Measurements from ENCODE around the gene ATRNL1.

DNA sequence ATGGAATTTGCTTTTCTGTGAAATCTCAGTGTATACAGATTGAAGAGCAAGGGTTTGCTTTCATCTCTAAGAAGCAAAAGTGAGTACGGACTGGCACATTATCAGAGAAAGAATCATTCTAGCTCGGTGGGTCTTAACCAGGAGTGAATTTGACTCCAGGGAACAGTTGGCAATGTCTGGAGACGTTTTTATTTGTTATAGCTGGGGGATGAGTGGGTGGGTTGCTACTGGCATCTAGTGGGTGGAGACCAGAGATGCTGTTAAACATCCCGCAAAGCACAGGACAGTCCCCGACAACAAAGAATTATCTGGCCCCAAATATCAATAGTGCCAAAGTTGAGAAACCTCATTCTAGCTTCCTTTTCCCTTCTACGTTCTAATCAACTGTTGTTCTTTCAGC, 43.8 kb upstream of the ATRNL1 start:
- TF ChIP-seq EZH2 (optimal IDR thresholded peaks at IDR 0.05; ENCODE audit: low read depth, low read length), result no peak
- TF ChIP-seq, protein P1, sequence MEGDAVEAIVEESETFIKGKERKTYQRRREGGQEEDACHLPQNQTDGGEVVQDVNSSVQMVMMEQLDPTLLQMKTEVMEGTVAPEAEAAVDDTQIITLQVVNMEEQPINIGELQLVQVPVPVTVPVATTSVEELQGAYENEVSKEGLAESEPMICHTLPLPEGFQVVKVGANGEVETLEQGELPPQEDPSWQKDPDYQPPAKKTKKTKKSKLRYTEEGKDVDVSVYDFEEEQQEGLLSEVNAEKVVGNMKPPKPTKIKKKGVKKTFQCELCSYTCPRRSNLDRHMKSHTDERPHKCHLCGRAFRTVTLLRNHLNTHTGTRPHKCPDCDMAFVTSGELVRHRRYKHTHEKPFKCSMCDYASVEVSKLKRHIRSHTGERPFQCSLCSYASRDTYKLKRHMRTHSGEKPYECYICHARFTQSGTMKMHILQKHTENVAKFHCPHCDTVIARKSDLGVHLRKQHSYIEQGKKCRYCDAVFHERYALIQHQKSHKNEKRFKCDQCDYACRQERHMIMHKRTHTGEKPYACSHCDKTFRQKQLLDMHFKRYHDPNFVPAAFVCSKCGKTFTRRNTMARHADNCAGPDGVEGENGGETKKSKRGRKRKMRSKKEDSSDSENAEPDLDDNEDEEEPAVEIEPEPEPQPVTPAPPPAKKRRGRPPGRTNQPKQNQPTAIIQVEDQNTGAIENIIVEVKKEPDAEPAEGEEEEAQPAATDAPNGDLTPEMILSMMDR (IDR thresholded peaks at IDR 0.05; ENCODE audit: low read length), result no peak

All from MM.1S (cell line).